PC-3 (cell line): ENCODE results near the gene HOXB7. TPM values are rescaled to one million over a fixed set of nuclear protein-coding genes. Genes with fewer than 3 reads are reported as not detected.

Source experiments
- ATAC-seq: fragments of 200-7000 bp; cut with Tn5 transposase; 2 replicates; pipeline ENCODE4 v1.9.1; 2020; ENCODE audit warnings: mild to moderate bottlenecking, moderate library complexity
- BruUV-seq: library from RNA; stranded (reverse); fragments of 400-500 nt; replicated peaks from 2 replicates; lab custom pipeline; 2021; lab: Mats Ljungman, UMichigan
- CTCF ChIA-PET: fragments of 300-600 bp; sonication (Branson Sonifier 250); formaldehyde crosslinking; loops from one replicate; lab custom pipeline; 2022; ENCODE audit warnings: antibody characterized with exemption; lab: Charles Lee
- POLR2A ChIA-PET: fragments of 300-600 bp; sonication (Branson Sonifier 250); formaldehyde crosslinking; loops from one replicate; lab custom pipeline; 2022; ENCODE audit warnings: antibody characterized with exemption; ENCODE audit not compliant: unreplicated experiment; lab: Charles Lee
- DNase-seq: peaks from one replicate; pipeline ENCODE4 v3.0.0-alpha.2; 2015
- H2AFZ ChIP-seq: fragments of 300-600 bp; sonication (generic); 2 replicates; pipeline ENCODE4 v1.6.0; 2016; ENCODE audit warnings: antibody characterized with exemption, low read length
- H3F3A ChIP-seq: fragments of 300-600 bp; sonication (generic); one replicate; pipeline ENCODE4 v1.6.0; 2017; ENCODE audit warnings: antibody characterized with exemption, low read length, control low read depth, mild to moderate bottlenecking; ENCODE audit not compliant: unreplicated experiment
- H3K27ac ChIP-seq: fragments of 300-600 bp; sonication (generic); 2 replicates; pipeline ENCODE4 v1.5.1; 2016; ENCODE audit warnings: mild to moderate bottlenecking, low read length
- H3K27me3 ChIP-seq: fragments of 300-600 bp; sonication (generic); 2 replicates; pipeline ENCODE4 v1.6.1; 2016; ENCODE audit warnings: low read length, mixed read lengths
- H3K36me3 ChIP-seq: fragments of 300-600 bp; sonication (generic); 2 replicates; pipeline ENCODE4 v1.6.1; 2016; ENCODE audit warnings: low read depth, mixed run types, low read length, mixed read lengths
- H3K4me1 ChIP-seq: fragments of 300-600 bp; sonication (generic); 2 replicates; pipeline ENCODE4 v1.5.1; 2016; ENCODE audit warnings: low read length; ENCODE audit not compliant: insufficient read depth
- H3K4me2 ChIP-seq: fragments of 300-600 bp; sonication (generic); 2 replicates; pipeline ENCODE4 v1.6.0; 2016; ENCODE audit warnings: low read length
- H3K4me3 ChIP-seq: fragments of 300-600 bp; sonication (generic); 2 replicates; pipeline ENCODE4 v1.5.1; 2016; ENCODE audit warnings: mild to moderate bottlenecking, low read length, mixed read lengths
- H3K79me2 ChIP-seq: fragments of 300-600 bp; sonication (generic); 2 replicates; pipeline ENCODE4 v1.6.1; 2017; ENCODE audit warnings: low read length, mixed read lengths
- H3K9ac ChIP-seq: fragments of 300-600 bp; sonication (generic); 2 replicates; pipeline ENCODE4 v1.6.0; 2016; ENCODE audit warnings: mild to moderate bottlenecking, low read length
- H3K9me2 ChIP-seq: fragments of 300-600 bp; sonication (generic); replicated peaks from 2 replicates; pipeline ENCODE4 v1.6.1; 2016; ENCODE audit warnings: mixed run types, low read length, mixed read lengths
- H3K9me3 ChIP-seq: fragments of 300-600 bp; sonication (generic); 2 replicates; pipeline ENCODE4 v1.6.1; 2016; ENCODE audit warnings: low read length, mixed read lengths
- H4K20me1 ChIP-seq: fragments of 300-600 bp; sonication (generic); 2 replicates; pipeline ENCODE4 v1.6.1; 2016; ENCODE audit warnings: low read length, mixed read lengths
- EZH2 ChIP-seq: fragments of 300-600 bp; sonication (generic); IDR thresholded peaks from one replicate; pipeline ENCODE4 v1.6.1; 2017; ENCODE audit warnings: antibody characterized with exemption, mild to moderate bottlenecking, low read length; ENCODE audit not compliant: unreplicated experiment
- EZH2phosphoT487 ChIP-seq: fragments of 300-600 bp; sonication (generic); IDR thresholded peaks from 2 replicates; pipeline ENCODE4 v1.6.1; 2018; ENCODE audit warnings: mild to moderate bottlenecking, antibody characterized with exemption, low read length, borderline replicate concordance
- intact Hi-C: fragments of 100-400 bp; cut with micrococcal nuclease; formaldehyde crosslinking; loops from 2 replicates; pipeline ENCODE4 v1.9.0; 2023
- total RNA-seq: library from RNA; depleted of rRNA; stranded (reverse); fragments of >200 nt; gene quantifications from 2 replicates; pipeline ENCODE4 v1.2.3, GENCODE V29; 2014
- TF ChIP-seq, protein P1 (sequence below): fragments of 300-600 bp; sonication (generic); conservative IDR thresholded peaks from 2 replicates; pipeline ENCODE4 v1.5.1; 2017; ENCODE audit warnings: antibody characterized with exemption, low read depth, mild to moderate bottlenecking, low read length

HOXB7 gene
- total RNA-seq, 1 experiment from 2014 or later = not detected

DNA sequence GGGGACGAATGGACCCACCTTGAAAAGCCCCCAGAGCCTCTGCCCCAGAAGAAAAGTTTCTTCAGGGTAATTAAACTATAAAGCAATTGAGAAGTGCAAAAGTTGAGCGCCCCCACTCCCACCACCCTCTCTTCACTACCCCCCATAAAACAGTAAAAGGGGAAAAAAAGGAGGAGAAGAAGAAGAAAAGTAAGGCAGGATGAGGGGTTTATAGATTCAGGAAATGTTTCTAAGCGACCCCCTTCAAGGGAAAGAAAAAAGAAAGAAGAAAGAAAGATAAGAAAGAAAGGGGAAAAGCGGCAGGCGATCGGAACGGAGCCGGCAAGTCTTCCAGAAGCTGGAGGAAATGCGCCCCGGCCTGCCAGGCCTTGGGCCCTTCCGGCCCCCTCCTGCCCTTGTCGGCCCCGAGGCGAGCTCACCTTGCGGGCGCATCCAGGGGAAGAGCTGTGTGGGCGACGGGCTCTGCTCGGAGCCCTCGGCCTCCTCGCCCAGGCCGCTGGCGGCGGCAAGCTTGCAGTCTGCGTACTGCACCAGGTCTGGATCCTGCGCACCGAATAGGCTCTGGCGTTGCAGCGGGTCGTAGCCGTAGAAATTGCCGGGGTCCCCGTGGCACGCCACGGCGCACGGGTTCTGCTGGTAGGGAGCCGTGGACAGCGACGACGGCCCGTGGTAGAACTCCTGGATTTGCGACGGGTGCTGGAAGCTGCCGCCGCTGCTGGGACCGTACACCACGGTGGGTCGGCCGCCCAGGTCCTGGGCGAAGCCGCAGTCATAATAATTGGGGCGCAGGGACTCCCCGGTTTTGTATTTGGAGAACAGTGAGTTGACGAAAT is 3.3 kb upstream of the HOXB7 start:
- no peaks in the 10 kb centered on the region for H3K36me3 ChIP-seq
- intact Hi-C loops = no loop called here
- ChIA-PET CTCF (no interaction called here), POLR2A (interaction anchor here (0.6 kb wide), 1 partner anchor 620 kb away, joined by 12 read pairs; no protein-coding TSS in a partner anchor)
- peaks cover 67% of the 10 kb centered on the region for H3K27me3 ChIP-seq
- ATAC-seq = no peak
- H3K9me2 ChIP-seq = no peaks in the 10 kb centered on the region
- no peak overlapping the region for H3K4me3 ChIP-seq
- DNase-seq = no peak
- H3K9me3 ChIP-seq = no peaks in the 10 kb centered on the region
- no peak overlapping the region for H3K27ac ChIP-seq
- no peak overlapping the region for H3K4me2 ChIP-seq
- BruUV-seq = no TSS peak
- TF ChIP-seq EZH2phosphoT487 (no peak), EZH2 (no peak)
- TF ChIP-seq, protein P1, sequence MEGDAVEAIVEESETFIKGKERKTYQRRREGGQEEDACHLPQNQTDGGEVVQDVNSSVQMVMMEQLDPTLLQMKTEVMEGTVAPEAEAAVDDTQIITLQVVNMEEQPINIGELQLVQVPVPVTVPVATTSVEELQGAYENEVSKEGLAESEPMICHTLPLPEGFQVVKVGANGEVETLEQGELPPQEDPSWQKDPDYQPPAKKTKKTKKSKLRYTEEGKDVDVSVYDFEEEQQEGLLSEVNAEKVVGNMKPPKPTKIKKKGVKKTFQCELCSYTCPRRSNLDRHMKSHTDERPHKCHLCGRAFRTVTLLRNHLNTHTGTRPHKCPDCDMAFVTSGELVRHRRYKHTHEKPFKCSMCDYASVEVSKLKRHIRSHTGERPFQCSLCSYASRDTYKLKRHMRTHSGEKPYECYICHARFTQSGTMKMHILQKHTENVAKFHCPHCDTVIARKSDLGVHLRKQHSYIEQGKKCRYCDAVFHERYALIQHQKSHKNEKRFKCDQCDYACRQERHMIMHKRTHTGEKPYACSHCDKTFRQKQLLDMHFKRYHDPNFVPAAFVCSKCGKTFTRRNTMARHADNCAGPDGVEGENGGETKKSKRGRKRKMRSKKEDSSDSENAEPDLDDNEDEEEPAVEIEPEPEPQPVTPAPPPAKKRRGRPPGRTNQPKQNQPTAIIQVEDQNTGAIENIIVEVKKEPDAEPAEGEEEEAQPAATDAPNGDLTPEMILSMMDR = no peak
- H3K4me1 ChIP-seq = peaks cover 31% of the 10 kb centered on the region
- no peaks in the 10 kb centered on the region for H3K79me2 ChIP-seq
- no peak overlapping the region for H2AFZ ChIP-seq
- no peak overlapping the region for H3K9ac ChIP-seq
- H4K20me1 ChIP-seq = no peaks in the 10 kb centered on the region
- no peaks in the 10 kb centered on the region for H3F3A ChIP-seq

DNA sequence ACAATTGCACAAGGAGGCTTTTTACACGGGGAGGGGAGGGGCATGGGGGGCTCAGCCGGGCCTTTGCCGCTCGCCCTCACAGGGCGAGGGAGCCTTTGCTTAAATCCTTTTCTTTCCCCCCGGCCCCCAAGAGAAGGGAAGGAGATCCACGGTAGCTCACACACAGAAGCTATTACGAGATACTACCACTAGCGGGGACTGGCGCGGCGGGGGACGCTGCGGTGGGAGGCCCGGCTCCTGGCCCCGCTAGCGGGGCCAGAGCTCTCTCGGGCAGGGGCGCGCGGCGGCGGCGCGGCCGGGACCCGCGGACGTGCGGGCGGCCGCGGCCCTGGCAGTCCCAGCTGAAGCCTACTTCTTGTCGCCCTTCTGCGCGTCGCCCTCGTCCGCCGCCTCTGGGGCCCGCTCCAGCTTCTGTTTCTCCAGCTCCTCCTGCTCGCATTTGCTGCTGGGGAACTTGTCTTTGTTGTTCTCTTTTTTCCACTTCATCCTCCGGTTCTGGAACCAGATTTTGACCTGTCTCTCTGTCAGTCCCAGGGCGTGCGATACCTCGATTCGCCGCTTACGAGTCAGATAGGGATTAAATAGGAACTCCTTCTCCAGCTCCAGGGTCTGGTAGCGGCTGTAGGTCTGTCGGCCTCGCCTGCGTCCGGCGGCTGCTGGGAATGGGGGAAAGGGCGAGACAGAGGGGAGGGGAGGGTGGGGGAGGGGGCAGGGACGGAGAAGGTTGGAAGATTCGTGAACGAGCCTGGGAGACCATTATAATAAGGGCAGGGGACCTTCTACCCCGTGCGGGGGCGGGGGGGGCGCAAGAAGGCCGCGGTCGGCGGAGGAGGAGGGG is 2.3 kb upstream of the HOXB7 start:
- H4K20me1 ChIP-seq = no peaks in the 10 kb centered on the region
- H3F3A ChIP-seq = no peaks in the 10 kb centered on the region
- H3K36me3 ChIP-seq = no peaks in the 10 kb centered on the region
- no peaks in the 10 kb centered on the region for H3K9me2 ChIP-seq
- no peak overlapping the region for H3K27ac ChIP-seq
- no peak for DNase-seq
- POLR2A ChIA-PET = interaction anchor here (0.5 kb wide), 1 partner anchor 227 kb away, joined by 3 read pairs; no protein-coding TSS in a partner anchor
- no peak overlapping the region for H3K4me2 ChIP-seq
- H3K4me3 ChIP-seq = no peak overlapping the region
- no peak overlapping the region for H2AFZ ChIP-seq
- CTCF ChIA-PET = no interaction called here
- BruUV-seq = no TSS peak
- no peak for ATAC-seq
- H3K79me2 ChIP-seq = no peaks in the 10 kb centered on the region
- peaks cover 24% of the 10 kb centered on the region for H3K4me1 ChIP-seq
- peaks cover 60% of the 10 kb centered on the region for H3K27me3 ChIP-seq
- no peak overlapping the region for H3K9ac ChIP-seq
- TF ChIP-seq EZH2 (no peak), EZH2phosphoT487 (no peak)
- TF ChIP-seq, protein P1 = no peak
- intact Hi-C loops = no loop called here
- H3K9me3 ChIP-seq = no peaks in the 10 kb centered on the region
